GM19438 (cell line): Measurements from ENCODE around the gene DENND2D.

Experiments used
- ATAC-seq: cut with Tn5 transposase; IDR thresholded peaks from one replicate; pipeline ENCODE4 v1.9.1; 2021; ENCODE audit warnings: low read depth; ENCODE audit not compliant: unreplicated experiment

The DENND2D gene

GRCh38 chr1:111141245-111142220 lies 58.9 kb downstream of the DENND2D start:
- ATAC-seq = no peak

- ATAC-seq = no peak
Measured at GRCh38 chr1:111140680-111140967, 59.8 kb downstream of the DENND2D start.

- peak; percentile 73 for ATAC-seq
Measured at GRCh38 chr1:111139956-111140679, 60.3 kb downstream of the DENND2D start, which contains the start of the genes CEPT1 and DRAM2. TSS of gene CEPT1 (plus strand) at chr1:111140223. CDS start at chr1:111147715, 7,492 bp downstream. TSS of gene DRAM2 (minus strand) at chr1:111140093. CDS start at chr1:111131554, 8,539 bp downstream.

- ATAC-seq = peak; percentile 35
Measured at GRCh38 chr1:111139324-111139955, 61.0 kb downstream of the DENND2D start.
